GM21526 (cell line): ENCODE results near the gene VASH2.
"Not testable (repeated sequence)": the region's sequence is repeated elsewhere in the genome, so short reads cannot be mapped to it uniquely, and the experiment has no call there.

ENCODE experiments used
- ATAC-seq: cut with Tn5 transposase; IDR thresholded peaks from one replicate; pipeline ENCODE4 v1.9.1; 2021; ENCODE audit warnings: moderate library complexity; ENCODE audit not compliant: unreplicated experiment, low FRiP score

Gene VASH2

DNA sequence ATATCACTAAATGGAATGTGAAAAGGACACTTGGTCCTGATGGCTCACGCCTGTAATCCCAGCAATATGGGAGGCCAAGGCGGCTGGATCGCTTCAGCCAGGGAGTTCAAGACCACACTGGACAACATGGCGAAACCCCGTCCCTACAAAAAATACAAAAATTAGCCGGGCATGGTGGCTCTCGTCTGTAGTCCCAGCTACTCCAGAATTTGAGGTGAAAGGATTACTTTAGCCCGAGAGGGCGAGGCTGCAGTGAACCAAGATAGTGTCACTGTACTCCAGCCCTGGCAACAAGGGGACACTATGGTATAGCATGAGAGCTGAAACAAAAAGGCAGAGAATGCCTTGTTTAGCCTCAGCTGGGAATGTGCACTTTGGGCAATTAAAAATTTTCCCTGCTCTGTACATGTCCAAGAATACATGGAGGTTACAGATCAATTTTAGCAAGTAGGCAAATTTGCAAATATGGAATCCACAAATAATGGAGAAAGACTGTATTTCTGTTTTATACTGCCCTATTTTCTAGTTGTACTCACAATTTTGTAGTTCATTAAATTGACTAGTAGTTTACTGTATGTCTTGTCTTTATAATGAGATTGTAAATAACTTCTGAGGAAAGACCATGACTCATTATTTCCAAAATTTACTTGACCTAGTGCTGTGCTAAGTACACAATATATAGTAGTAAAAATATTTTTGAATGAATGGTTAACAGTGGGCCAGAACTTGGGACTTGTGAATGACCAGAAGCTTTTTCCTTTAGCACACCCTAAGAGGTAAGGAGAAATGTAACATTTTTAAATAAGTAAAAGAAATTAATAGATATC, 67.3 kb downstream of the VASH2 start:
- no peak for ATAC-seq

DNA sequence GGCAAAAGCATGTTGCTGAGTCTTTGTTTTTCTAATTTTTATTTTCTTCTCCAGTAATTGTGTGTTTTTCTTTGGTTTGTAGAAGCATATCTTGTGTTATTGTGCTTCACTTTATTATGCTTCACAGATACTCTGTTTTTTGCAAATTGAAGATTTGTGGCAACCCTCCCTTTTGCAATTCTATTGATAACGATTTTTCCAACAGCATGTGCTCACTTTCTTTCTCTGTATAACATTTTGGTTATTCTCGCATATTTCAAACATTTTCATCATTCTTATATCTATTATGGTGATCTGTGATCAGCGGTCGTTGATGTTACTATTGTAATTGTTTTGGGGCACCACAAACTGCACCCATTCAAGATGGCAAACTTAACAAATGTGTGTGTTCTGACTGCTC, 69.1 kb downstream of the VASH2 start:
- no peak for ATAC-seq

DNA sequence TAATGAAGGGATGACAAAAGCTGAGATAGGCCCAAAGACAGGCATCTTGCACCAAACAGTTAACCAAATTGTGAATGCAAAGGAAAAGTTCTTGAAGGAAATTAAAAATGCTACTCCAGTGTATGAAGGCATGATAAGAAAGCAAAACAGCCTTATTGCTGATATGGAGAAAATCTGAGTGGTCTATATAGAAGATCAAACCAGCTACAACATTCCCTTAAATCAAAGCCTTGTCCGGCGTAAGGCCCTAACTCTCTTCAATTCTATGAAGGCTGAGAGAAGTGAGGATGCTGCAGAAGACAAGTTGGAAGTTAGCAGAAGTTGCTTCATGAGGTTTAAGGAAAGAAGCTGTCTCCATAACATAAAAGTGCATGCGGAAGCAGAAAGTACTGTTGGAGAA, 69.7 kb downstream of the VASH2 start:
- no peak for ATAC-seq

DNA sequence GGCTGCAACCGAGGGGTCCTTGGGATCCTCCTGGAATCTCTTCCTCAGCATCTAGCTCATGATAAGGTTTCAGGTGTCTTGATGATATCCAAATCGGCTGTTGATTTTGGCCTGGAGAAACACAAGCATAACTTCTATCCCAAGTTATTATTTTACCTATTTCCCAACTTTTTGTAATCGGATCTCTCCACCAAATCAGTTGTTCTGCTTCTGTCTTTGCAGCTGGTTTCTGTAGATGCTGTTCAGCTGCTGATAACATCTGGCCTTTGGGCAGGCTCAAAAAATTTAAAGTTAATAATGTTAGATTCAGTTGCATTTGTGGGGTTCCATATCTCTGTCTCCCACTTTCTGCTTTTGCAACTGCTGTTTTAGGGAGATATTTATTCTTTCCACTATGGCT, 76.7 kb downstream of the VASH2 start:
- ATAC-seq = not testable (repeated sequence)

DNA sequence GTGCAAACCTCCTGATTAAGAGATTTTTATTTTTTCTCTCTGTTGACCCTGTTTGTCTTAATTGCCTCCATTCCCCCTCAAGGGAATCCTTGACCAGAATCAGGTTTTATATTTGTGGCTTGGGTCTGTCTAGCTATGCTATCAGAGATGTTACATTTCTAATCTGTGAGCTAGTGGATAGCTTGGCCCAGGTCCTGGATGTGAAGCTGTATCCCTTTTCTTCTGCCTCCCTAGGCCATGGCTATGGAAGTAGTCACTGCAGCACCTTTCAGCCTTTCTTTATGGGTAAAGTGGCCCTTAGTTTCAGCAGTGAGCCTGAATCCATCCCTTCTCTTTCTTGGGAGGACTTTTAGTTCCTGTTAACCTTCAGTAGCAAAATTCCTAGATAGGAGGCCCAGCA, 82.3 kb downstream of the VASH2 start:
- no peak for ATAC-seq

DNA sequence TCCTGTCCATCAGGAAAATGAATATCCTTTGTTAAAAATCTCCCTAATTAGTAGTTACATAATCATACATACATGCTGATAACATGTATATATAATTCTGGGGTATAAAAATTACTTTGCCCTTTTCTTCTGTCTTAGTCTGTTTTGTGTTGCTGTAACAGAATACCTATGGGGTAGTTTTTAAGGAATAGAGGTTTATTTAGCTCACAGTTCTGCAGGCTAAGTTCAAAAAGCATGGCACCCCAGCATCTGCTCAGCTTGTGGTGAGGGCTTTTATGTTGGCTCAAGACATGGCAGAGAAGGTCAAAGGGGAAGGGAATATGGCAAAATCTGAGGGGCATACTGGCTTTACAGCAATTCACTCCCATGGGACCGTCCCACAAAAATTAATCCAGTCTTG, 84.4 kb downstream of the VASH2 start:
- no peak for ATAC-seq

DNA sequence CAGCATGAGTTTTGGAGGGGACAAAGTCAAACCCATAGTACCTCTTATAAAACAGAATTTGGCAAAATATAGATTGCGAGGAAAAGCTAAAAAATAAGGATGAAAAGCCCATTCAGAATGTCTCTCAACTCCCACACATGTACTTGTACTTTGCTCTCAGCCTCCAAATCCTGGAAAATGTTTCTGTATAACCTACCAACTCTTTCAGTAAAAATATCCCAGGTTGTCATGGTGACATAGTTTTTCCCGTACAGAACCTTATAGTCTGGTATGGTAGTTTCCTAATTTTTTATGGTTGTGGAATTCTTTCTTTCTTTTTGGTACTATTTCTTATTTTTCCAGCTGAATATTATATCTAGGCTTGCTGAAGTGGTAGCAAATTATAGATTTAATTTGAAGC, 85.2 kb downstream of the VASH2 start:
- no peak for ATAC-seq
